OCI-LY3 (cell line): ENCODE measurements around the gene LRRC19.

Experiments used
- EZH2phosphoT487 ChIP-seq: fragments of 200-600 bp; shearing (Covaris generic); IDR thresholded peaks from 2 replicates; pipeline ENCODE4 v1.6.1; 2018; ENCODE audit warnings: antibody characterized with exemption, mixed run types, low read depth
- TF ChIP-seq, protein P1 (sequence below): fragments of 200-600, 300-600 bp; sonication (generic); IDR thresholded peaks from 2 replicates; pipeline ENCODE4 v1.5.1; 2014; ENCODE audit warnings: antibody characterized with exemption, low read length, low read depth

DNA sequence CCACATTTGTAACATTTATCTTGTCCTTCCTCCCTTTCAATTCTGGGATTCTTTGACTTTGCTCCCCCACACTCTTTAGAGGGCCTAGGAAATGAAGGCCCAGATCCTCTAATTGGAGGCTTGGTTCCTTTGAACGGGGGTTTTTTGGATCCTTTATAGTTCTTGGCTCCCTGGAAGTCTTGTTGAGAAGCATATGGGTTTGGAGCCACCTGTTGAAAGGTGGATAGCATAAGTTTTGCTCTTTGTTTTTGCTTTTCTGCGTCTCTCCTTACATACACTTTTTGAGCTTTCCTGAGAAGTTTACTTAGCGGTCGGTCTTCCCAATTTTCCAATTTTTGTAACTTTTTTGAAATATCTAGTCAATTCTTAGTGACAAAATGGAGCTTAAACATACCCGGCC lies 31.5 kb downstream of the LRRC19 start:
- TF ChIP-seq, protein P1, sequence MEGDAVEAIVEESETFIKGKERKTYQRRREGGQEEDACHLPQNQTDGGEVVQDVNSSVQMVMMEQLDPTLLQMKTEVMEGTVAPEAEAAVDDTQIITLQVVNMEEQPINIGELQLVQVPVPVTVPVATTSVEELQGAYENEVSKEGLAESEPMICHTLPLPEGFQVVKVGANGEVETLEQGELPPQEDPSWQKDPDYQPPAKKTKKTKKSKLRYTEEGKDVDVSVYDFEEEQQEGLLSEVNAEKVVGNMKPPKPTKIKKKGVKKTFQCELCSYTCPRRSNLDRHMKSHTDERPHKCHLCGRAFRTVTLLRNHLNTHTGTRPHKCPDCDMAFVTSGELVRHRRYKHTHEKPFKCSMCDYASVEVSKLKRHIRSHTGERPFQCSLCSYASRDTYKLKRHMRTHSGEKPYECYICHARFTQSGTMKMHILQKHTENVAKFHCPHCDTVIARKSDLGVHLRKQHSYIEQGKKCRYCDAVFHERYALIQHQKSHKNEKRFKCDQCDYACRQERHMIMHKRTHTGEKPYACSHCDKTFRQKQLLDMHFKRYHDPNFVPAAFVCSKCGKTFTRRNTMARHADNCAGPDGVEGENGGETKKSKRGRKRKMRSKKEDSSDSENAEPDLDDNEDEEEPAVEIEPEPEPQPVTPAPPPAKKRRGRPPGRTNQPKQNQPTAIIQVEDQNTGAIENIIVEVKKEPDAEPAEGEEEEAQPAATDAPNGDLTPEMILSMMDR = no peak
- no peak for TF ChIP-seq EZH2phosphoT487
